Astrocyte (in vitro differentiated cells and primary cell): ENCODE measurements around the gene TEPSIN.

Source experiments
- CTCF ChIP-seq: IDR thresholded peaks from 2 replicates; pipeline ENCODE4 v1.5.1; 2011; ENCODE audit warnings: low read depth, mild to moderate bottlenecking, inconsistent platforms, low read length, moderate library complexity; ENCODE audit not compliant: insufficient read depth
- EZH2 ChIP-seq: IDR thresholded peaks from 2 replicates; pipeline ENCODE4 v1.6.1; 2012; ENCODE audit warnings: mild to moderate bottlenecking, low read length, inconsistent platforms; ENCODE audit not compliant: insufficient read depth

DNA sequence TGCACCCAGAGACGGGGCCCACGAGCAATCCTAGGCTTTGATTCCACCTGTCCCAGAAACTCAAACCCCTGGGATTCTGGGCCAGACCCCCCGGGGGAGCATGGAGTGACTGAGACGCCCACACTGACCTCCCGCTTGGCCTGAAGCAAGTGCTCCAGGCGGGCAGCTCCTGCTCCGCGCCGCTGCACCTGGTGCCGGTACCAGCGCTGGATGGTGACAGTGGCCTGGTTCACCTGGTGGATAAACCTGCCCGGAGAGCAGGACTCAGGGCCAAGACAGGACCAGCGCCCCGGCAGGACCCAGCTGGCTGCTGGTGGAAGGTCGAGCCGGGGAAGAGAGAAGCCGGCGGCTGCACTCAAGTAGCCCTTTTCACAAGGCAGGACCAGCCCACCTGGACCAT is 38.7 kb downstream of the TEPSIN start:
- TF ChIP-seq EZH2 (no peak), CTCF (no peak)
